NCI-H2029 (cell line): ENCODE measurements around the gene POLR1A.
"Not testable (repeated sequence)": the region's sequence is repeated elsewhere in the genome, so short reads cannot be mapped to it uniquely, and the experiment has no call there.

Experiments used
- DNase-seq: peaks from one replicate; lab custom pipeline; 2025; lab: John Stamatoyannopoulos, UW

Gene POLR1A

DNA sequence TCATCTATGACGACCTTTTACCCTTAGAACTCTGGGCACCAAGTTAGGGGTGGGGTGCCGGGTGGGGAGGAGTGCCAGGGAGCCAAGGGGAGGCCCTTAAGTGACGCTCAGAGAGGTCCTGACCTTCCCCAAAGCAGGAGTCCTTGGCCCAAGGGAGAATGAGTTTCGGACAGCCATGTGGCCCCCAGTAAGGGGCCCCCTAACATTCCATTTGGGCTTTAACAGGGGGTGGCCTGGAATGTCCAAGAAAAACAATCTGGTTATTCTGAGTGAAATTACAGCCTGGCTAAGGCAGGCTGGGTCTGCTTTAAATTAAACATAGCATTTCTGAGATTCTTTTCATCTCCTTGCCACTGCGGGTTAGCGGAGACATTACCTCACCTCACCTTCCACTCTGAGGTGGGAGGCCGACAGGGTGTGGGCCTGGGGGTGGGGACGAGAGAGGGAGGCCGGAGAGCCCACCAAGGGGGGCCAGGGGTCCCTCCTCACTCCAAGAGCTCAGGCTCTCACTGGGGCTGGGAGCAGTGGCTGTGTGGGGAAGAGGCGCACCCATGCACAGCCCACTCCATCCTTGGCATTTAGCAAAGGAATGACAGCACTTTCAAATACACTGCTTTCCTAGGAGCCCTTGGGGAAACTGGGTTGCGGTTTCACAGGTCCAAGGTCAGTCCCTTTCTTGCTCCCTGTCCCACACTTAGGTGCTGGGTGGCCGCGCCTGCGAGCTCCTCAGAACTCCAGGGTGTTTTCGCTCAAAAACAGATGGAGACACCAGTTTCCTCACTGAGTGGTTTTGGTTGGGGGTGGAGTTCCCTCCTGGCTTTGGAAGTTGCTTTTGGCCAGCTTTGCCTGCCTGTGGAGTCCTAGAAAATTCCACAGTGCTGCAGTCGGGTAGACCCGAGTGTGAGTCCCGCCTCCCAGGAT is 107.4 kb downstream of the POLR1A start:
- no peak for DNase-seq

GRCh38 chr2:85997017-85997970 is 108.4 kb downstream of the POLR1A start:
- no peak for DNase-seq

- DNase-seq: no peak
Measured at GRCh38 chr2:85996591-85996990, 109.1 kb downstream of the POLR1A start.

- DNase-seq: no peak
Measured at GRCh38 chr2:85995648-85996529, 109.8 kb downstream of the POLR1A start.

DNA sequence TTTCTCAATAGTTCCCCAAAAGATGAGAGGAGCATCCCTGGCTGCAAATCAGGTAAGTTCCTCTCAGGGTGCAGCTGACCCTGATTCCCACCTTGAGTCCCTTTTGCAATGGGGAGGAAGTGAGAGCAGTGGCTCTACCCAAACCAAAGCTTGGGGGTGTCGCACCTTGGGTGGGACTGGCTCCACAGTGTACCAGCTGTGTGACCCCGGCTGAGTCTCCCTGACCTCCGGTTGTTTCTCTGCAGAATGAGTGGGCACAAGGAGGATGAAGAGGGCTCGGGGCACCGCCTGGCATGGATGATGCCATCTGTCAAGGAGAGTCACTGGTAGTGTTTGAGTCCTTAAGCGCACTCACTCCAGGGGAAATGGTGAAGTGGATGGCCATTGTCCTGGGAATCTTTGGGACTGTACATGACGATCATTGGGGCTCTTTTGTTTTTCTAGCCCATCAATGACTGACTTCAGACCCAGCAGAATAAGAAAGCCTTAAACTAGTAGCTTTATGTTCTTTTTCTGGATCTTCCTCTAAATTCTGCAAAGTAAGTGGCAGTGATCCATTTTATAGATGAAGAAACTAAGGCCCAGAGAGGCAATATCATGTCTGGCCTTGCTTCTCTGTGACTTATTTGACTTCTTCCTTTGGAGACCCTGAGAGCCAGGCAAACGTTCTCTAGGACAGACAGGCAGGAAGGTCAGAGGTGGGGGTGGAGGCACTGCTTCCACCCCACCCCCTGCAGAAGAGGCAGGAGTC is 110.6 kb downstream of the POLR1A start:
- no peak for DNase-seq

DNA sequence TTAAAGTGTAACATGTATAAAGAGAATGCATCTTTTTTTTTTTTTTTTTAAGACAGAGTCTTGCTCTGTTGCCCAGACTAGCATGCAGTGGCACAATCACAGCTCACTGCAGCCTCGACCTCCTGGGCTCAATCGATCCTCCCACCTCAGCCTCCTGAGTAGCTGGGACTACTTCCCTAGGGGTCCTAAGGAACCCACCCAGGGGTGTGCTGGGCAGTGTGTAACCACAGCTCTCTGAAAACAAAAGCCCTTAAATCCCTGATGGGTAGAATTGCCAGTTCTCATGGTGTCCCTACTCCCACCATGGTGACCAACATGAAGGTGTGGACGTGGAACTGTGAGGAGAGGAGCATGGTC is 111.3 kb downstream of the POLR1A start:
- DNase-seq: no peak

- DNase-seq: no peak
Measured at GRCh38 chr2:85992611-85993010, 113.1 kb downstream of the POLR1A start.

- DNase-seq: not testable (repeated sequence)
Measured at GRCh38 chr2:85992053-85992452, 113.6 kb downstream of the POLR1A start.

- no peak for DNase-seq
Measured at GRCh38 chr2:85990084-85990483, 115.6 kb downstream of the POLR1A start.

- no peak for DNase-seq
Measured at GRCh38 chr2:85989288-85989865, 116.3 kb downstream of the POLR1A start.

GRCh38 chr2:85988914-85989270 is 116.8 kb downstream of the POLR1A start:
- no peak for DNase-seq

GRCh38 chr2:85988175-85988913 is 117.3 kb downstream of the POLR1A start:
- DNase-seq: no peak

- DNase-seq: no peak
Measured at GRCh38 chr2:85987266-85988174, 118.2 kb downstream of the POLR1A start.

GRCh38 chr2:85986121-85986520 is 119.6 kb downstream of the POLR1A start:
- DNase-seq: no peak

- no peak for DNase-seq
Measured at GRCh38 chr2:85984788-85985187, 120.9 kb downstream of the POLR1A start.

GRCh38 chr2:85983766-85984165 is 121.9 kb downstream of the POLR1A start:
- DNase-seq: no peak

- no peak for DNase-seq
Measured at GRCh38 chr2:85981579-85982247, 124.0 kb downstream of the POLR1A start.
